ENCODE results near the gene SORCS1. TPM values are rescaled to one million over a fixed set of nuclear protein-coding genes. Genes with fewer than 3 reads are reported as not detected.

Gene SORCS1
- total and polyA plus RNA-seq, 8 donors: 0.46 to 2.6 (median 1.6) TPM

GRCh38 chr10:107122703-107123102, 41.8 kb downstream of the SORCS1 start:
- H3K27me3 ChIP-seq: no peaks in the 10 kb centered on the region
- no peak for TF ChIP-seq CTCF (IDR thresholded peaks at IDR 0.05)
- H3K4me1 ChIP-seq: no peaks in the 10 kb centered on the region
- no peaks in the 10 kb centered on the region for H3K36me3 ChIP-seq
- intact Hi-C loops (cut with DNase I): no loop called here
- H3K27ac ChIP-seq: no peak overlapping the region
- no peak for DNase-seq
- H3K9me3 ChIP-seq: no peaks in the 10 kb centered on the region
- ATAC-seq: no peak
- no peak for FAIRE-seq
- no peak overlapping the region for H3K4me3 ChIP-seq
- WGBS, 2 donors: 42 to 45% methylated on average over 2 of the region's 2 CpGs

GRCh38 chr10:107118866-107119265, 45.6 kb downstream of the SORCS1 start:
- FAIRE-seq: no peak
- no peak overlapping the region for H3K27ac ChIP-seq
- no peak for TF ChIP-seq CTCF (IDR thresholded peaks at IDR 0.05)
- DNase-seq: no peak
- H3K27me3 ChIP-seq: no peaks in the 10 kb centered on the region
- H3K36me3 ChIP-seq: no peaks in the 10 kb centered on the region
- H3K9me3 ChIP-seq: no peaks in the 10 kb centered on the region
- ATAC-seq: no peak
- H3K4me3 ChIP-seq: no peak overlapping the region
- H3K4me1 ChIP-seq: no peaks in the 10 kb centered on the region
- intact Hi-C loops (cut with DNase I): no loop called here

GRCh38 chr10:107104026-107104652, 60.4 kb downstream of the SORCS1 start:
- H3K27ac ChIP-seq: no peak overlapping the region
- no peaks in the 10 kb centered on the region for H3K4me1 ChIP-seq
- 49 to 52% methylated on average over 4 of the region's 4 CpGs for WGBS, 2 donors
- H3K4me3 ChIP-seq: no peak overlapping the region
- TF ChIP-seq CTCF (IDR thresholded peaks at IDR 0.05): no peak
- no peaks in the 10 kb centered on the region for H3K27me3 ChIP-seq
- no peak for ATAC-seq
- intact Hi-C loops (cut with DNase I): no loop called here
- DNase-seq: no peak
- H3K9me3 ChIP-seq: no peaks in the 10 kb centered on the region
- no peaks in the 10 kb centered on the region for H3K36me3 ChIP-seq
- no peak for FAIRE-seq

GRCh38 chr10:107103174-107104025, 61.1 kb downstream of the SORCS1 start:
- Histone ChIP-seq H3K27me3 (no peaks in the 10 kb centered on the region), H3K9me3 (no peaks in the 10 kb centered on the region), H3K4me3 (no peak overlapping the region), H3K4me1 (no peaks in the 10 kb centered on the region), H3K36me3 (no peaks in the 10 kb centered on the region), H3K27ac (no peak overlapping the region)
- intact Hi-C loops (cut with DNase I): no loop called here
- ATAC-seq (peak in 2 of 4 donors; percentile 53 to 68), DNase-seq (no peak), FAIRE-seq (no peak)
- WGBS, 2 donors: 24 to 32% methylated on average over 8 of the region's 8 CpGs
- TF ChIP-seq CTCF (IDR thresholded peaks at IDR 0.05): no peak

GRCh38 chr10:107098326-107098725, 66.2 kb downstream of the SORCS1 start:
- DNase-seq: no peak
- WGBS, 2 donors: 33 to 44% methylated on average over 2 of the region's 2 CpGs
- H3K36me3 ChIP-seq: no peaks in the 10 kb centered on the region
- TF ChIP-seq CTCF (IDR thresholded peaks at IDR 0.05): no peak
- H3K27me3 ChIP-seq: no peaks in the 10 kb centered on the region
- no peak for ATAC-seq
- H3K4me3 ChIP-seq: no peak overlapping the region
- no peak for FAIRE-seq
- H3K9me3 ChIP-seq: no peaks in the 10 kb centered on the region
- intact Hi-C loops (cut with DNase I): no loop called here
- no peaks in the 10 kb centered on the region for H3K4me1 ChIP-seq
- H3K27ac ChIP-seq: no peak overlapping the region

Data from pancreas (tissue), 10 donors.